ENCODE results near the gene CLIP4.

Gene CLIP4

GRCh38 chr2:29236074-29236473, 120.9 kb downstream of the CLIP4 start:
- TF ChIP-seq CTCF (conservative IDR thresholded peaks at IDR 0.05; ENCODE audit: low read depth): no peak
- CTCF ChIA-PET: interaction anchor here (0.6 kb wide), 1 partner anchor 351 kb away, joined by 3 read pairs; no protein-coding TSS in a partner anchor
- no peak overlapping the region for H3K27ac ChIP-seq
- POLR2A ChIA-PET (ENCODE audit: low non-redundant PET): no interaction called here
- no peak for DNase-seq (ENCODE audit: low spot score)

GRCh38 chr2:29238497-29238896, 123.3 kb downstream of the CLIP4 start:
- peak; percentile 66 for DNase-seq (ENCODE audit: low spot score)
- CTCF ChIA-PET: interaction anchor here (0.6 to 1.1 kb wide), 7 partner anchors 28 to 654 kb away, joined by 3 to 5 read pairs (median 3); no protein-coding TSS in a partner anchor
- POLR2A ChIA-PET (ENCODE audit: low non-redundant PET): no interaction called here
- no peak overlapping the region for H3K27ac ChIP-seq
- TF ChIP-seq CTCF (conservative IDR thresholded peaks at IDR 0.05; ENCODE audit: low read depth): 0 out of 2 replicates have a peak, but pooled peaks have one; percentile 11

Measured in RWPE1 (cell line).